HepG2 (cell line): ENCODE measurements around the gene ZDHHC13.

Experiments
- CEBPB ChIP-seq: IDR thresholded peaks from 2 replicates; pipeline ENCODE4 v1.6.1; 2011; ENCODE audit warnings: low read depth, low read length, improper control_type of control experiment, borderline replicate concordance
- KLF13 ChIP-seq: sonication (generic); formaldehyde crosslinking; IDR thresholded peaks from 2 replicates; pipeline ENCODE4 v1.4.0; 2020; ENCODE audit warnings: mild to moderate bottlenecking, missing genetic modification reagents
- RFX5 ChIP-seq: IDR thresholded peaks from 2 replicates; pipeline ENCODE4 v1.6.1; 2011; ENCODE audit warnings: low read depth, low read length, improper control_type of control experiment
- ZNF18 ChIP-seq: sonication (generic); formaldehyde crosslinking; IDR thresholded peaks from 2 replicates; pipeline ENCODE4 v1.8.0; 2022; ENCODE audit warnings: mild to moderate bottlenecking, missing genetic modification reagents; ENCODE audit not compliant: insufficient replicate concordance
- ZNF232 ChIP-seq: sonication (generic); formaldehyde crosslinking; IDR thresholded peaks from 2 replicates; pipeline ENCODE4 v1.4.0; 2020; ENCODE audit warnings: missing genetic modification reagents, borderline replicate concordance
- ZNF713 ChIP-seq: sonication (generic); formaldehyde crosslinking; IDR thresholded peaks from 2 replicates; pipeline ENCODE4 v1.4.0; 2020; ENCODE audit warnings: mild to moderate bottlenecking, missing genetic modification reagents
- TF ChIP-seq, protein P1 (sequence below): sonication (generic); formaldehyde crosslinking; IDR thresholded peaks from 2 replicates; pipeline ENCODE4 v1.5.1; 2020; ENCODE audit warnings: mild to moderate bottlenecking, missing genetic modification reagents, moderate library complexity

- no peak for TF ChIP-seq RFX5
- no peak for TF ChIP-seq CEBPB
- TF ChIP-seq ZNF232 (CRISPR knock-in tag) = no peak
- TF ChIP-seq ZNF18 (CRISPR knock-in tag) = no peak
- no peak for TF ChIP-seq ZNF713 (CRISPR knock-in tag)
- TF ChIP-seq, protein P1, sequence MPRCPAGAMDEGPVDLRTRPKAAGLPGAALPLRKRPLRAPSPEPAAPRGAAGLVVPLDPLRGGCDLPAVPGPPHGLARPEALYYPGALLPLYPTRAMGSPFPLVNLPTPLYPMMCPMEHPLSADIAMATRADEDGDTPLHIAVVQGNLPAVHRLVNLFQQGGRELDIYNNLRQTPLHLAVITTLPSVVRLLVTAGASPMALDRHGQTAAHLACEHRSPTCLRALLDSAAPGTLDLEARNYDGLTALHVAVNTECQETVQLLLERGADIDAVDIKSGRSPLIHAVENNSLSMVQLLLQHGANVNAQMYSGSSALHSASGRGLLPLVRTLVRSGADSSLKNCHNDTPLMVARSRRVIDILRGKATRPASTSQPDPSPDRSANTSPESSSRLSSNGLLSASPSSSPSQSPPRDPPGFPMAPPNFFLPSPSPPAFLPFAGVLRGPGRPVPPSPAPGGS = no peak
- TF ChIP-seq KLF13 (CRISPR knock-in tag) = no peak
Measured at GRCh38 chr11:19183646-19184045, 66.7 kb downstream of the ZDHHC13 start.
